KG1 (cell line): ENCODE data around the gene ARSB.
A peak's percentile ranks its signal among the peaks of the same experiment; 100 is the strongest.

Experiments
- DNase-seq: peaks from one replicate; lab custom pipeline; 2025; lab: John Stamatoyannopoulos, UW

Gene ARSB

GRCh38 chr5:78985116-78985724 lies at the start of gene ARSB:
ARSB (minus strand) TSS chr5:78985310; CDS start chr5:78985248, 62 bp downstream.
- peak; percentile 68 for DNase-seq

GRCh38 chr5:79032782-79033181 lies 47.7 kb upstream of the ARSB start:
- no peak for DNase-seq

GRCh38 chr5:79032031-79032695 lies 47.1 kb upstream of the ARSB start:
- DNase-seq = no peak

GRCh38 chr5:79031485-79031867 lies 46.4 kb upstream of the ARSB start:
- DNase-seq = no peak

DNA sequence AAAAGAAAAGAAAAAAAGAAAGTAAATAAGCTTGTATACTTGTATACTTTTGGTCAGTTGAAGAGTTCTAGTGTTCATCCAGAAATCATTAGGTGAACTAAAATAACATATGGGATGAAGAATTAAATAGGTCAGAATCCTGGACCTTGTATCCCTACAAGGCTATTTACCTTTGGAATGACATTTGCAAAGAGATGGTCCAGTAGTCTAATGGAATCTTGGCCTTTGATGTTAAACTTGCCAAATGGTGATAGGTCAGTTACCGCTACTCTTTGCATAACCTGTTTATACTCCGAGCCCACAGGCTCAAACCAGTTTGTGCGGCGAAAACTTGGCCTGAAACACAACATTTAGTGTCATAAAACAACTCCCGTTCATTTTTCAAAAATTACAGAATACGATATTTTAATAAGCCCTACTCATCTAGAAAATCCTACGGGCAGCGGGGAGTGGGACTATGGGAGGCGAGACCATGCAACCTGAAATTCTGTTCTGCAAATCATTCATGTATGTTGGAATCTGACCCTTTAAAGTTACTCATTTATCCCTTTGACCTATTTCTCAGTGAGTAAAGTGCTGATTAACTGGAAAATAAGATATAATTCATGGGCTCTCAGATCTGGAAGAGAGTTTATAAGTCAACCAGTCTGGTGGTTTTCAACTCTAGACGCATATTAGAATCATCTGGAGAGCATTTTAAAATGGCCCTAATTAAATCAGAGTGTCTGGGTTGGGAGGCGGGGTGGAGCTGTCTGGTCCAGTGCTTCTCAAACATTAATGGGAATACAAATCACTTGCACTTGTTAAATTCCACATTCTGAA lies 45.8 kb upstream of the ARSB start:
- no peak for DNase-seq

DNA sequence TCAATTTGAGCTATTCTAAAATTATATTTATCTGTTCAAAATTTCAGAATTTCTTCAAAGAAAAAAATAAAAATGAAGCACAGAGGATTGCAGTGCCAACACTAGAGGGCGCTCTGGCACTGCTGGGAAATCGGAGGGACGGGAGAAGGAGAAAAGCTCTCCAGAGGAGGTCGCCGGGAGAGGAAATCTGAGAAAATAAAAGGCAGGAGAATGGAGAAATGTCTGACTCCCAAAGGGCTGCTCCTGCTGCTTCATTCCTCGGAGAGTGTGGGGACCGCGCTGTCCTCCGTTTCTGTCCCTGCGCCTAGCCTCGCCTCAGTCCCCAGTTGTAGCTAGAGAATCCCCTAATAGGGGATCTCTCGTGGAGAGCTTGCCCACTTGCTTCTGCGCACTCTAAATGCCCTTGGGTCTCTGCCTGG lies 40.0 kb upstream of the ARSB start:
- peak; percentile 5 for DNase-seq

GRCh38 chr5:79023947-79024346 lies 38.8 kb upstream of the ARSB start:
- DNase-seq = no peak

DNA sequence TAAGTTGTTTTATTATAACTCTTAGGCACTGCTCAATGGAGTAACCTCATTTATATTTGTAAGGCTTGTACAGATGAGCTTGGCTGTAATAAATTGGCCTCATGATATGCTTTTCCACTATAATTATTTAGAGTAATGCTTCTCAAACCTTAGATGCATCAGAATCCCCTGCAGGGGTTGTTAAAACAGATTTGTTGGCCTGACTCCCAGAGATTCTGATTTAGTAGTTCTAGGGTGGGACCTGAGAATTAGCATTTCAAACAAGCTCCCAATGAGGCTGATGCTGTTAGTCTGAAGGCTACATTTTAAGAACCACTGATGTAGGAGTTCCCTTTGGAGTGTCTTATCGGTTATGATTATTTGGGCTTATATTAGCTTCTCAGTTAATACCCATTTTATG lies 38.2 kb upstream of the ARSB start:
- DNase-seq = no peak

GRCh38 chr5:79022771-79023170 lies 37.7 kb upstream of the ARSB start:
- no peak for DNase-seq

- no peak for DNase-seq
Observed at GRCh38 chr5:79021753-79022152, 36.6 kb upstream of the ARSB start.

GRCh38 chr5:79020861-79021561 lies 35.9 kb upstream of the ARSB start:
- DNase-seq = peak; percentile 49

GRCh38 chr5:79014631-79015030 lies 29.5 kb upstream of the ARSB start:
- no peak for DNase-seq

DNA sequence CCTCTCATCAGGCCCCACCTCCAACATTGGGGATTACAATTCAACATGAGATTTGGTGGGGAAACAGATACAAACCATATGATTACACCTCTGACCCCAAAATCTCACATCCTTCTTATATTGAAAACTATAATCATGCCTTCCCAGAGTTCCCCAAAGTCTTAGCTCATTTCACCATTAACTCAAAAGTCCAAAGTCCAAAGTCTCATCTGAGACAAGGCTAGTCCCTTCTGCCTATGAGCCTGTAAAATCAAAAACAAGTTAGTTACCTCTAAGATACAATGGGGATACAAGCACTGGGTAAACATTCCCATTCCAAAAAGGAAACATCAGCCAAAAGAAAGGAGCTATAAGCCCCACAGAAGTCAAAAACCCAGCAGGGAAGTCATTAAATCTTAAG lies 26.8 kb upstream of the ARSB start:
- DNase-seq = no peak

DNA sequence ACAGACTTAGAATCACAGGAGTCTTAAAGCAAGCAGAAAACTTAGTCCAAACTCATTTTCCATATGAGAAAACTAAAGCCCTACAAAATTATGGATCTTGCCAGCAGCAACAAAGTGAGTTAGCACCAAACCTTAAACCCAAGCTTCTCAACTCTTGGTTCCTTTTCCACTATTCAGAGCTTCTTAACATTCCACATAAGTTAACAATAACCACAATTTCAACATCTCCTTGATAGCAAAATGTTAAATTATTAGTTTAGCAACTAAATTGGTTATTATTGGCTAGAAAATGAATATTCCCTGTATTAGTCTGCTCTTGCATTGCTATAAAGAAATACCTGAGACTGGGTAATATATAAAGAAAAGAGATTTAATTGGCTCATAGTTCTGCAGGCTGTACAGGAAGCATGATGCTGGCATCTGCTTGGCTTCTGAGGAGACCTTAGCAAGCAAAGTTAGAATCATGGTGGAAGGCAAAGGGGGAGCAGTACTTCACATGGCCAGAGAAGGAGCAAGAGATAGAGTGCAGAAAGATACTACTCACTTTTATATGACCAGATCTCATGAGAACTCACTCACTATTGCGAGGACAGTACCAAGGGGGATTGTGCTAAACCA lies 26.2 kb upstream of the ARSB start:
- DNase-seq = no peak

DNA sequence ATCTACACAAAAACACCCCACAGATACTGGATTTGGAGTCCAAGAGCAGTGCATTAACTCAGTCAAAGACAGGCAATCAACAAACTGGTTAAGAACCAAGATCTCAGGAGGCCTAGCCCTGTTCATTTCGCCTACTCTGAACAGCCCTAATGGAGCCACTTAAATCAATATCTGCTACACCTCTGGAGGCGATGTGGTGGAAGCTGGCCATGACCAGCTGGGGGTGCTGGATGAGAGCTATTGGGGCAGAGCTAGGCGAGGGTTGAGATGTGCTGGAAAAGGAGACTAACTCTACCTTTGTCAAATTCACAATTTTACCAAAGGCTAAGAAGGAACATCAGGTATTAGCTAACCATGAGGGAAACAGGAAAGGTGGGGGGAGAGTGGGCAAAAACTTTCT lies 23.3 kb upstream of the ARSB start:
- DNase-seq = no peak

- DNase-seq = no peak
Observed at GRCh38 chr5:79007872-79008271, 22.8 kb upstream of the ARSB start.

DNA sequence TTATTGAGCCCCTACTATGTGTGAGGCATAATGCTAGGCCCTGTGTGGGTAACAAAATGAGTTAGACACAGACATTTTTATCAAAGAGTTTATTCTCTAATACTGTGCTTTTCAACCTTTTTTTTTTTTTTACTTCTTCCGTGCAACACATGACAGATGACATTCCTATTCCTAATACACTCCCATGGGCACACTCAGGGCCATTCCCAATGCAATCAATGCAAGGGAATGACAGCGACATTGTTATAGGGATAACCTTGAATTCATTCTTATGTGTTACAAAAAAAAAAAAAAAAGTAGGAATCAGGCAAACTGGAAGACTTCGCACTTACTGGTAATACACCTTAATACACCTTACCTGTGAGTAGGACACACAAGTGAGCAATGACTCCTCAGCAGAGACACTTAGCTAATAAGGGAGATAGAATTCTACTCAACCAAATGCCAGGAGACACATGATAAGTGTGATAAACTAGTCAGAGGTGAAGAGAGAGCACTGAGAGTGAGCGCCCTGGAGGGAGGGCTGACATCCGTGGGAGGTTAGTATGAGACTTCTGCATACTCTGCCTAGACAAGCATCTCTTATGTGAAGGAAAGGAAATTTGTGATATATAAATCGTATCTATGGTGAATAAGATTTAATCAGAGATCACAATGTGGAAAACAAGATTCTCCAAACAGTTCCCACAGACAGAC lies 21.0 kb upstream of the ARSB start:
- no peak for DNase-seq

DNA sequence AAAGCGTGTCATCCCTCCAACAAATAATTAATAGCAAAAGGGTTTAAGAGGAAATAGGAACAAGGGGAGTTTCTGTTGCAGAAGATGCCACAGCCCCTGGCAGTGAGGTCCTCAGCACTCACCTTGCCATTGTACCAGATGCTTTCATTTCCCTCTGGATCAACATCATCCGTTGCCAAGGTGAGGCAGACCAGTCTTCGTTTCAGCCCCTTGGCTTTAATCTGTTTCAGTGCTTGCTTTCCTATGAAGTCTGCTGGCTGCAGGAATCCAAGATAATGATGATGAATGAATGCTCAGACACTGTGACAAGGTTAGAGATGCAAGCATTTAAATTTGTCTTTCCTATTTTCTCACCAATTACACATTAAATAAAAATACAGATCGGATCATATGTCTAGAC lies 20.0 kb upstream of the ARSB start:
- DNase-seq = no peak

- DNase-seq = no peak
Observed at GRCh38 chr5:79002374-79002773, 17.3 kb upstream of the ARSB start.

GRCh38 chr5:79001471-79001870 lies 16.4 kb upstream of the ARSB start:
- no peak for DNase-seq

DNA sequence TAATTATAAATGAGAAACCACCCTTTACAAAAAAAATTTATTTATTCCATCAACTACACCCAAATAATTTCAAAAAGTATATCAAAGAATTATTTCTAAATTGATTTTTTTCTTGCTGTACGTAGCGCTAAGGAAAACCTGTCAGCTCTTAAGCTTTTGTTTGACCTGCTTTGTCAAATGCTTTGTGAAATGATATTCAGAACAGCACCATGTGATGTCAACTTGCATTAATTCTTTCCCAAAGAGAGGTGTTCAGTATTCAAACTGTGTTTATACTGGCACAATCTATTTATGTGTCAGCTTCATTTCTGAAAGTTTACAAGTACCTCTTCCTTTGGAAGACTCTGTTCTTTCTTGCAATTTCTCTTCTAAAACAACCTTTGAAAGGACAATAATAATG lies 12.0 kb upstream of the ARSB start:
- DNase-seq = no peak
